ENCODE data around the gene HCRTR2.

The HCRTR2 gene

GRCh38 chr6:55137929-55138693 is 36.2 kb upstream of the HCRTR2 start:
- no peak overlapping the region for H3K9ac ChIP-seq (ENCODE audit: low read depth, low read length)
- H3K4me1 ChIP-seq (ENCODE audit: insufficient read depth, low read length): no peaks in the 10 kb centered on the region
- H3K4me3 ChIP-seq (ENCODE audit: low read depth in 1 of 2, low read length in 2 of 2): no peak overlapping the region
- no peak overlapping the region for H2AFZ ChIP-seq (ENCODE audit: low read depth, low read length)
- H3K79me2 ChIP-seq (ENCODE audit: insufficient read depth, low read length): no peaks in the 10 kb centered on the region
- ATAC-seq (ENCODE audit: insufficient read depth, low read depth) (no peak), DNase-seq (no peak)
- H3K36me3 ChIP-seq (ENCODE audit: insufficient read depth, low read length): no peaks in the 10 kb centered on the region
- no peaks in the 10 kb centered on the region for H4K20me1 ChIP-seq (ENCODE audit: insufficient read depth, low read length)
- no peak overlapping the region for H3K4me2 ChIP-seq (ENCODE audit: insufficient read depth, low read length)
- no peak for TF ChIP-seq EZH2 (IDR thresholded peaks at IDR 0.05; ENCODE audit: borderline replicate concordance, low read depth, low read length, severe bottlenecking)
- TF ChIP-seq, protein P1, sequence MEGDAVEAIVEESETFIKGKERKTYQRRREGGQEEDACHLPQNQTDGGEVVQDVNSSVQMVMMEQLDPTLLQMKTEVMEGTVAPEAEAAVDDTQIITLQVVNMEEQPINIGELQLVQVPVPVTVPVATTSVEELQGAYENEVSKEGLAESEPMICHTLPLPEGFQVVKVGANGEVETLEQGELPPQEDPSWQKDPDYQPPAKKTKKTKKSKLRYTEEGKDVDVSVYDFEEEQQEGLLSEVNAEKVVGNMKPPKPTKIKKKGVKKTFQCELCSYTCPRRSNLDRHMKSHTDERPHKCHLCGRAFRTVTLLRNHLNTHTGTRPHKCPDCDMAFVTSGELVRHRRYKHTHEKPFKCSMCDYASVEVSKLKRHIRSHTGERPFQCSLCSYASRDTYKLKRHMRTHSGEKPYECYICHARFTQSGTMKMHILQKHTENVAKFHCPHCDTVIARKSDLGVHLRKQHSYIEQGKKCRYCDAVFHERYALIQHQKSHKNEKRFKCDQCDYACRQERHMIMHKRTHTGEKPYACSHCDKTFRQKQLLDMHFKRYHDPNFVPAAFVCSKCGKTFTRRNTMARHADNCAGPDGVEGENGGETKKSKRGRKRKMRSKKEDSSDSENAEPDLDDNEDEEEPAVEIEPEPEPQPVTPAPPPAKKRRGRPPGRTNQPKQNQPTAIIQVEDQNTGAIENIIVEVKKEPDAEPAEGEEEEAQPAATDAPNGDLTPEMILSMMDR (IDR thresholded peaks at IDR 0.05; ENCODE audit: borderline replicate concordance, extremely low read depth, low read length, poor library complexity, severe bottlenecking): no peak
- H3K27me3 ChIP-seq (ENCODE audit: insufficient read depth, low read length, poor library complexity): no peaks in the 10 kb centered on the region
- no peaks in the 10 kb centered on the region for H3K9me3 ChIP-seq (ENCODE audit: insufficient read depth, low read length, severe bottlenecking)
- no peak overlapping the region for H3K27ac ChIP-seq (ENCODE audit: low read length)

- Histone ChIP-seq H3K36me3 (ENCODE audit: insufficient read depth, low read length) (no peaks in the 10 kb centered on the region), H3K4me3 (ENCODE audit: low read depth in 1 of 2, low read length in 2 of 2) (no peak overlapping the region), H3K27ac (ENCODE audit: low read length) (no peak overlapping the region), H4K20me1 (ENCODE audit: insufficient read depth, low read length) (no peaks in the 10 kb centered on the region), H3K79me2 (ENCODE audit: insufficient read depth, low read length) (no peaks in the 10 kb centered on the region), H2AFZ (ENCODE audit: low read depth, low read length) (no peak overlapping the region), H3K4me2 (ENCODE audit: insufficient read depth, low read length) (no peak overlapping the region), H3K9ac (ENCODE audit: low read depth, low read length) (no peak overlapping the region), H3K9me3 (ENCODE audit: insufficient read depth, low read length, severe bottlenecking) (no peaks in the 10 kb centered on the region), H3K27me3 (ENCODE audit: insufficient read depth, low read length, poor library complexity) (no peaks in the 10 kb centered on the region), H3K4me1 (ENCODE audit: insufficient read depth, low read length) (no peaks in the 10 kb centered on the region)
- ATAC-seq (ENCODE audit: insufficient read depth, low read depth) (no peak), DNase-seq (no peak)
- no peak for TF ChIP-seq EZH2 (IDR thresholded peaks at IDR 0.05; ENCODE audit: borderline replicate concordance, low read depth, low read length, severe bottlenecking)
- TF ChIP-seq, protein P1 (IDR thresholded peaks at IDR 0.05; ENCODE audit: borderline replicate concordance, extremely low read depth, low read length, poor library complexity, severe bottlenecking): no peak
Observed at GRCh38 chr6:55141611-55142010, 32.7 kb upstream of the HCRTR2 start.

- no peak for DNase-seq
- Histone ChIP-seq H3K27me3 (ENCODE audit: insufficient read depth, low read length, poor library complexity) (no peaks in the 10 kb centered on the region), H3K27ac (ENCODE audit: low read length) (no peak overlapping the region), H4K20me1 (ENCODE audit: insufficient read depth, low read length) (no peaks in the 10 kb centered on the region), H3K36me3 (ENCODE audit: insufficient read depth, low read length) (no peaks in the 10 kb centered on the region), H3K9ac (ENCODE audit: low read depth, low read length) (no peak overlapping the region), H3K9me3 (ENCODE audit: insufficient read depth, low read length, severe bottlenecking) (no peaks in the 10 kb centered on the region), H3K79me2 (ENCODE audit: insufficient read depth, low read length) (no peaks in the 10 kb centered on the region), H3K4me1 (ENCODE audit: insufficient read depth, low read length) (no peaks in the 10 kb centered on the region), H2AFZ (ENCODE audit: low read depth, low read length) (no peak overlapping the region), H3K4me2 (ENCODE audit: insufficient read depth, low read length) (no peak overlapping the region), H3K4me3 (ENCODE audit: low read depth in 1 of 2, low read length in 2 of 2) (no peak overlapping the region)
- no peak for ATAC-seq (ENCODE audit: insufficient read depth, low read depth)
- TF ChIP-seq, protein P1 (IDR thresholded peaks at IDR 0.05; ENCODE audit: borderline replicate concordance, extremely low read depth, low read length, poor library complexity, severe bottlenecking): no peak
- TF ChIP-seq EZH2 (IDR thresholded peaks at IDR 0.05; ENCODE audit: borderline replicate concordance, low read depth, low read length, severe bottlenecking): no peak
Observed at GRCh38 chr6:55142610-55143009, 31.7 kb upstream of the HCRTR2 start.
